ENCODE data around the gene PHACTR4. TPM values are rescaled to one million over a fixed set of nuclear protein-coding genes. Genes with fewer than 3 reads are reported as not detected.

PHACTR4 gene
- total and polyA plus RNA-seq, 9 of the 15 experiments (the other 6 are each of a cell fraction or from before 2014, with no cell fraction given): 6.4 to 43.6 (median 14.2) TPM

DNA sequence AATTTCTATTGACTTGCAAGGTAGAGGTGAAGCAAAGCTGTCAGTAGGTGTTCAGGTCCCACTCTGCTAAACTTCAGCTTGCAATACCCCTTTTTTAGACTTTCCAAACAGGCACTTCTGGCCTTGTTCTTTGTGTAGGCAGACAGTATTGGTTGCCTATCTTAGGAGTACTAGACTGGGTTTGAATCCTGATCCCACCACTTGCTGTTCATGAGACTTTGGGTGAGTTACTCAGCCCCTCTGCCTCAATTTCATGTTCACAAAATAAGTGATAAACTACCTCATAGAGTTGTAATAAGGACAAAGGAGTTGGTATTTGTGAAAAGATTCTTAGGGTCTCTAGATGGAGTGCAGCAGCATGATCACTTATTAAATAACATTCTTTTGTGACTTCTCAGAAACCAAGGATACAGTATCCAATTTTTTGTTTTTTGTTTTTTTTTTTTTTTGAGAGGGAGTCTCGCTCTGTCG, 141.5 kb downstream of the PHACTR4 start (continued):
- TF ChIP-seq DNMT1 (IDR thresholded peaks at IDR 0.05) (no peak), ZNF707 (CRISPR knock-in tag; conservative IDR thresholded peaks at IDR 0.05) (no peak), FOXA1 (IDR thresholded peaks at IDR 0.05; ENCODE audit: borderline replicate concordance) (no peak), ZKSCAN8 (CRISPR knock-in tag; IDR thresholded peaks at IDR 0.05) (peak; percentile 32; the same call in 1 of the 2 replicates), ZC3H11A (IDR thresholded peaks at IDR 0.05; ENCODE audit: low read depth, low read length) (no peak), CBX5 (IDR thresholded peaks at IDR 0.05; ENCODE audit: borderline replicate concordance, low read depth) (no peak)
- TF ChIP-seq, protein P1, sequence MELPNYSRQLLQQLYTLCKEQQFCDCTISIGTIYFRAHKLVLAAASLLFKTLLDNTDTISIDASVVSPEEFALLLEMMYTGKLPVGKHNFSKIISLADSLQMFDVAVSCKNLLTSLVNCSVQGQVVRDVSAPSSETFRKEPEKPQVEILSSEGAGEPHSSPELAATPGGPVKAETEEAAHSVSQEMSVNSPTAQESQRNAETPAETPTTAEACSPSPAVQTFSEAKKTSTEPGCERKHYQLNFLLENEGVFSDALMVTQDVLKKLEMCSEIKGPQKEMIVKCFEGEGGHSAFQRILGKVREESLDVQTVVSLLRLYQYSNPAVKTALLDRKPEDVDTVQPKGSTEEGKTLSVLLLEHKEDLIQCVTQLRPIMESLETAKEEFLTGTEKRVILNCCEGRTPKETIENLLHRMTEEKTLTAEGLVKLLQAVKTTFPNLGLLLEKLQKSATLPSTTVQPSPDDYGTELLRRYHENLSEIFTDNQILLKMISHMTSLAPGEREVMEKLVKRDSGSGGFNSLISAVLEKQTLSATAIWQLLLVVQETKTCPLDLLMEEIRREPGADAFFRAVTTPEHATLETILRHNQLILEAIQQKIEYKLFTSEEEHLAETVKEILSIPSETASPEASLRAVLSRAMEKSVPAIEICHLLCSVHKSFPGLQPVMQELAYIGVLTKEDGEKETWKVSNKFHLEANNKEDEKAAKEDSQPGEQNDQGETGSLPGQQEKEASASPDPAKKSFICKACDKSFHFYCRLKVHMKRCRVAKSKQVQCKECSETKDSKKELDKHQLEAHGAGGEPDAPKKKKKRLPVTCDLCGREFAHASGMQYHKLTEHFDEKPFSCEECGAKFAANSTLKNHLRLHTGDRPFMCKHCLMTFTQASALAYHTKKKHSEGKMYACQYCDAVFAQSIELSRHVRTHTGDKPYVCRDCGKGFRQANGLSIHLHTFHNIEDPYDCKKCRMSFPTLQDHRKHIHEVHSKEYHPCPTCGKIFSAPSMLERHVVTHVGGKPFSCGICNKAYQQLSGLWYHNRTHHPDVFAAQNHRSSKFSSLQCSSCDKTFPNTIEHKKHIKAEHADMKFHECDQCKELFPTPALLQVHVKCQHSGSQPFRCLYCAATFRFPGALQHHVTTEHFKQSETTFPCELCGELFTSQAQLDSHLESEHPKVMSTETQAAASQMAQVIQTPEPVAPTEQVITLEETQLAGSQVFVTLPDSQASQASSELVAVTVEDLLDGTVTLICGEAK (IDR thresholded peaks at IDR 0.05): no peak
- TF ChIP-seq, protein P1 (CRISPR knock-in tag; IDR thresholded peaks at IDR 0.05): no peak
- TF ChIP-seq, protein P2, sequence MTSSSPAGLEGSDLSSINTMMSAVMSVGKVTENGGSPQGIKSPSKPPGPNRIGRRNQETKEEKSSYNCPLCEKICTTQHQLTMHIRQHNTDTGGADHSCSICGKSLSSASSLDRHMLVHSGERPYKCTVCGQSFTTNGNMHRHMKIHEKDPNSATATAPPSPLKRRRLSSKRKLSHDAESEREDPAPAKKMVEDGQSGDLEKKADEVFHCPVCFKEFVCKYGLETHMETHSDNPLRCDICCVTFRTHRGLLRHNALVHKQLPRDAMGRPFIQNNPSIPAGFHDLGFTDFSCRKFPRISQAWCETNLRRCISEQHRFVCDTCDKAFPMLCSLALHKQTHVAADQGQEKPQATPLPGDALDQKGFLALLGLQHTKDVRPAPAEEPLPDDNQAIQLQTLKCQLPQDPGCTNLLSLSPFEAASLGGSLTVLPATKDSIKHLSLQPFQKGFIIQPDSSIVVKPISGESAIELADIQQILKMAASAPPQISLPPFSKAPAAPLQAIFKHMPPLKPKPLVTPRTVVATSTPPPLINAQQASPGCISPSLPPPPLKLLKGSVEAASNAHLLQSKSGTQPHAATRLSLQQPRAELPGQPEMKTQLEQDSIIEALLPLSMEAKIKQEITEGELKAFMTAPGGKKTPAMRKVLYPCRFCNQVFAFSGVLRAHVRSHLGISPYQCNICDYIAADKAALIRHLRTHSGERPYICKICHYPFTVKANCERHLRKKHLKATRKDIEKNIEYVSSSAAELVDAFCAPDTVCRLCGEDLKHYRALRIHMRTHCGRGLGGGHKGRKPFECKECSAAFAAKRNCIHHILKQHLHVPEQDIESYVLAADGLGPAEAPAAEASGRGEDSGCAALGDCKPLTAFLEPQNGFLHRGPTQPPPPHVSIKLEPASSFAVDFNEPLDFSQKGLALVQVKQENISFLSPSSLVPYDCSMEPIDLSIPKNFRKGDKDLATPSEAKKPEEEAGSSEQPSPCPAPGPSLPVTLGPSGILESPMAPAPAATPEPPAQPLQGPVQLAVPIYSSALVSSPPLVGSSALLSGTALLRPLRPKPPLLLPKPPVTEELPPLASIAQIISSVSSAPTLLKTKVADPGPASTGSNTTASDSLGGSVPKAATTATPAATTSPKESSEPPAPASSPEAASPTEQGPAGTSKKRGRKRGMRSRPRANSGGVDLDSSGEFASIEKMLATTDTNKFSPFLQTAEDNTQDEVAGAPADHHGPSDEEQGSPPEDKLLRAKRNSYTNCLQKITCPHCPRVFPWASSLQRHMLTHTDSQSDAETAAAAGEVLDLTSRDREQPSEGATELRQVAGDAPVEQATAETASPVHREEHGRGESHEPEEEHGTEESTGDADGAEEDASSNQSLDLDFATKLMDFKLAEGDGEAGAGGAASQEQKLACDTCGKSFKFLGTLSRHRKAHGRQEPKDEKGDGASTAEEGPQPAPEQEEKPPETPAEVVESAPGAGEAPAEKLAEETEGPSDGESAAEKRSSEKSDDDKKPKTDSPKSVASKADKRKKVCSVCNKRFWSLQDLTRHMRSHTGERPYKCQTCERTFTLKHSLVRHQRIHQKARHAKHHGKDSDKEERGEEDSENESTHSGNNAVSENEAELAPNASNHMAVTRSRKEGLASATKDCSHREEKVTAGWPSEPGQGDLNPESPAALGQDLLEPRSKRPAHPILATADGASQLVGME (CRISPR knock-in tag; IDR thresholded peaks at IDR 0.05): no peak
- TF ChIP-seq, protein P3, sequence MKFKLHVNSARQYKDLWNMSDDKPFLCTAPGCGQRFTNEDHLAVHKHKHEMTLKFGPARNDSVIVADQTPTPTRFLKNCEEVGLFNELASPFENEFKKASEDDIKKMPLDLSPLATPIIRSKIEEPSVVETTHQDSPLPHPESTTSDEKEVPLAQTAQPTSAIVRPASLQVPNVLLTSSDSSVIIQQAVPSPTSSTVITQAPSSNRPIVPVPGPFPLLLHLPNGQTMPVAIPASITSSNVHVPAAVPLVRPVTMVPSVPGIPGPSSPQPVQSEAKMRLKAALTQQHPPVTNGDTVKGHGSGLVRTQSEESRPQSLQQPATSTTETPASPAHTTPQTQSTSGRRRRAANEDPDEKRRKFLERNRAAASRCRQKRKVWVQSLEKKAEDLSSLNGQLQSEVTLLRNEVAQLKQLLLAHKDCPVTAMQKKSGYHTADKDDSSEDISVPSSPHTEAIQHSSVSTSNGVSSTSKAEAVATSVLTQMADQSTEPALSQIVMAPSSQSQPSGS (CRISPR knock-in tag; IDR thresholded peaks at IDR 0.05): no peak

Data from K562 (cell line).